ENCODE results near the gene PKM.
"Not testable (repeated sequence)": the region's sequence is repeated elsewhere in the genome, so short reads cannot be mapped to it uniquely, and the experiment has no call there.

The PKM gene

GRCh38 chr15:72231066-72231832 is at the start of gene PKM:
PKM (minus strand) TSS chr15:72231190; CDS start chr15:72219097, 12,093 bp downstream.
- DNase-seq, result peak; percentile 80

GRCh38 chr15:72280751-72281150 is 49.8 kb upstream of the PKM start:
- DNase-seq, result no peak

GRCh38 chr15:72278737-72279136 is 47.7 kb upstream of the PKM start:
- DNase-seq, result no peak

GRCh38 chr15:72276326-72276700 is 45.3 kb upstream of the PKM start:
- DNase-seq, result no peak

GRCh38 chr15:72275635-72276325 is 44.8 kb upstream of the PKM start:
- not testable (repeated sequence) for DNase-seq

- DNase-seq, result no peak
These were observed 42.0 kb upstream of the PKM start for GRCh38 chr15:72272997-72273352.

GRCh38 chr15:72272213-72272996 is 41.4 kb upstream of the PKM start, which contains the start of gene PARP6:
PARP6 (minus strand) TSS chr15:72272554; CDS start chr15:72267477, 5,077 bp downstream.
- peak; percentile 88 for DNase-seq

GRCh38 chr15:72271895-72272212 is 40.9 kb upstream of the PKM start:
- no peak for DNase-seq

GRCh38 chr15:72271221-72271620 is 40.2 kb upstream of the PKM start:
- DNase-seq, result no peak

- no peak for DNase-seq
These were observed 38.7 kb upstream of the PKM start for GRCh38 chr15:72269739-72270138.

GRCh38 chr15:72265031-72265430 is 34.0 kb upstream of the PKM start:
- no peak for DNase-seq

GRCh38 chr15:72252663-72253299 is 21.8 kb upstream of the PKM start:
- no peak for DNase-seq

- no peak for DNase-seq
These were observed 18.3 kb upstream of the PKM start for GRCh38 chr15:72249142-72249810.

- DNase-seq, result no peak
These were observed 17.5 kb upstream of the PKM start for GRCh38 chr15:72248514-72248913.

- no peak for DNase-seq
These were observed 11.9 kb upstream of the PKM start for GRCh38 chr15:72242775-72243370.

GRCh38 chr15:72239652-72240051 is 8.7 kb upstream of the PKM start:
- DNase-seq, result no peak

GRCh38 chr15:72238586-72238985 is 7.6 kb upstream of the PKM start:
- DNase-seq, result no peak

GRCh38 chr15:72237853-72238224 is 6.8 kb upstream of the PKM start:
- DNase-seq, result no peak

- DNase-seq, result no peak
These were observed 6.3 kb upstream of the PKM start for GRCh38 chr15:72237029-72237852.

GRCh38 chr15:72236381-72237003 is 5.5 kb upstream of the PKM start:
- DNase-seq, result no peak

- DNase-seq, result no peak
These were observed 4.3 kb upstream of the PKM start for GRCh38 chr15:72235298-72235697.
